ENCODE data around the gene LSM14A. TPM values are rescaled to one million over a fixed set of nuclear protein-coding genes. Genes with fewer than 3 reads are reported as not detected.

Gene LSM14A
- polyA plus RNA-seq, 3 donors = 35.5 to 105 (median 72.8) TPM

DNA sequence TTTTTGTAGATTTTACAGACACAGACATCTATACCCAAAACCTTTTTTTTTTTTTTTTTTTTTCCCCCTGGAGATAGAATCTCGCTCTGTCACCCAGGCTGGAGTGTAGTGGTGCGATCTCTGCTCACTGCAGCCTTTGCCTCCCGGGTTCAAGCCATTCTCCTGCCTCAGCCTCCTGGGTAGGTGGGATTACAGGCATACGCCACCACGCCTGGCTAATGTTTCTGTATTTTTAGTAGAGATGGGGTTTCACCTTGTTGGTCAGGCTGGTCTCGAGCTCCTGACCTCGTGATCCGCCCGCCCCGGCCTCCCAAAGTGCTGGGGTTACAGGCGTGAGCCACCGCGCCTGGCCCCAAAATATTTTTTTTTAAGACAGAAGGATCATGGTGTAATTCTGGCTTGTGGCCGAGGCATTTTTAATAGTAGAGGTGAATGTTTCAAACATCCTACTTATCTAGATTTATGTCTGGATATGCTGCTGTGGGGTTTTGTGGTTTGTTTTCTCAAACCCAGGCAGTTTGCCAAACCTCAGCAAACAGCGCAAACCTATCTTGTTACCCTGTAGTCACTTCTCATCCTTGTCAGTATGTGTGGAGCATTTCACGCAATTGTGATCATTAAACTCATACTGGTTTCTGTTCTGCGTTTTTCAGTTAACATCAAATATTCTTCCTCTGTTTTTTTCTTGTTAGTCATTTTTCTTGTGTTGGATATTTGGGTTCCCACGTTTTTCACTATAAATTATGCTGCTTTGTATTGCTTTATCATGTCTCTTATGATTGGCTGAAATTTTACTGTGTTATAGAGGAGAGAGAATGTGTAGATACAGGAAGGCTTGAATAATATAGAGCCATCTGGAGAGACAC lies 45.9 kb downstream of the LSM14A start:
- WGBS, 3 donors = 58 to 73% (median 63%) methylated on average over 18 of the region's 18 CpGs
- H3K27ac ChIP-seq (ENCODE audit: low read depth, low read length) = no peak overlapping the region

DNA sequence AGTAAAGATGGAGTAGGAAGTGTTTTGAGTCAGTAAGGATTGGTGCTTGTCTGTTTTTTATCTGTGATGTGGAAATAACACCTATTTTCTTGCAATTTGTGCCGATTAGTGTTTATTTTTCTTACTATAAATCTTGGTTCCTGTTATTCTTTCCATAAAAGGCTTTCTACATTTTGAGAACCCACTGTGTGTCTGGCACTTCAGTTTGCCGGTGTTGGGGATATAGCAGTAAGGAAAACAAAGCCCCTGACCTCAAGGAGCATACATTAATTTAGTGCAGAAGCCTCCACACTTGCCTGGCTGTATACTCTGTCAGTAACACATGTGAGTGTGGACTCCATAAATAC lies 46.5 kb downstream of the LSM14A start:
- WGBS, 3 donors = 54 to 71% (median 61%) methylated on average over 2 of the region's 2 CpGs
- H3K27ac ChIP-seq (ENCODE audit: low read depth, low read length) = no peak overlapping the region

DNA sequence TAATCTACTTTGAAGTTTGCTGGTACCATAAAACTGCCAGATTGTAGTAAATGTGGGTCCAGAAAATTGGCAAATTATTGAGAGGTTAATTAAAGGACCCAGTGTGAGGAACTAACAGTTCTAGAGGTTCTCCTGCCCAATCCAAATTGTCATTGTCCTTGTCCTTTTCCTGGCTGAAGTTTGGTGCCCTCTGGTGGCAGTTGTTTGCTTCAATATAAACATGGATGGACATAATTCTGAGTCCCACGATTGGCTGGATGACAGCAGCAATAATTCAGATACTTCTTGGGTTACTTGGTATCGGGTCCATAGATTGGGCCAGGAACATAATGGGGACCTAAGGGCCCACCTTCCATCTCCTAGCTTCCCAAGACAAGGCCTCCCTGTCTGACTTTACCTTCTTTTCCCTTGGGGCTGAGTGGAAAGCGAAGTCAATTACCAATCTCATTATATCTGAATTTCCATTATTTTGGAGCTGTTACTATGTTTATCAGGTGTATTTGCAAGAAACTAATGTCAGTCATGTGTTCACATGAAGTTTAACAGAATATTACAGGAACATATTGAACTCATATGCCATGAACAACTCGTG lies 48.3 kb downstream of the LSM14A start:
- H3K27ac ChIP-seq (ENCODE audit: low read depth, low read length) = no peak overlapping the region
- WGBS, 3 donors = 60 to 75% (median 66%) methylated on average over 4 of the region's 4 CpGs

DNA sequence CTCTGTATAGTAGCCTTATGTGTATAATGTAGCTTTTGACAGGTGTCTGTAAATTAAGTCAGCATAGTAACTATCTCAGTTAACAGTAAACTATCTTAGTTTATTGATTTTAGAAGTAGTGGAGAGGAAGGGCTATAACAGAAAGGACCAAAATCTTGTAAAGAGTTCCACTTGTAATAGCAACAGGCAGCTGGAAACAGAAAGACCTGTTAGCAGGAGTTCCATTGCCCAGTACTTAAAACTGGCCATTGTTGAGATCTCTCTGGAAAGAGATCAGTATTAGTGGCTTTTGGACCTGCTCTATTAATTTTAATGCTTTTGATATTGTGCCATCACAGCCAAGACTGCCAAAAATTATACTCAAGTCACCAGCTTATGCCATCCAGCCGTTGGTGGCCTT lies 50.1 kb downstream of the LSM14A start:
- 64 to 76% (median 74%) methylated on average over 1 of the region's 1 CpG for WGBS, 3 donors

DNA sequence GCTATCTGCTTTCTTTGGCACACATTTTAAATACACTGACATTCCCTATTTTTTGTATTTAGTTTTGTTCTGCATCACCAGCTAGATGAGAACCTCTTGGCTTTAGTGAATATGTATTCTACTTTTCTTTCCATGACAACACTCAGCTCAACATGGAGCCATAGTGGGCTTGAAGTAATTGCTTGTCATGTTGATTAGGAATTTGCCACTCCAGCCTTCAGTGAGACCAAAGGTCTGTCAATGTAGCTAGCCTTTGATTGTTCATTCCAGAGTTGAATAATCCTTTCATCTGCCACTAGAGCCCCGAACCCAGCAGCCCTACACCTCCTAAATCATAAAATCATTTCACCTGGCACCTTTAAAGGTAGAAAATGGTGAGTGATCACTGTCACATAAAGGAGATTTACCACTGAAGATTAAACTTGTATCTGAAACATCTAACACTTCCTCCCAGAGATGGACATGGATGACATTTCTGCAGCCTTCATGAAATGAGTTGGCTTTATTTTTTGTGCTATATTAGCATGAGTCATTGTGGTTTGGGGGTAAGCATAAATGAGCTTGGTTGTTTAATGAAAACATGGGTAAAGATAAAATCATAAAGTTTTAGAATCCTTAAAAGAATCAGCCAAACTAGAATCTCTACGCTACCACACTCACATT lies 52.8 kb downstream of the LSM14A start:
- 84 to 87% (median 85%) methylated on average over 2 of the region's 2 CpGs for WGBS, 3 donors
- no peak overlapping the region for H3K27ac ChIP-seq (ENCODE audit: low read depth, low read length)

More for the DNA sequence above, 50.1 kb downstream of the LSM14A start:
- no peak overlapping the region for H3K27ac ChIP-seq (ENCODE audit: low read depth, low read length)

DNA sequence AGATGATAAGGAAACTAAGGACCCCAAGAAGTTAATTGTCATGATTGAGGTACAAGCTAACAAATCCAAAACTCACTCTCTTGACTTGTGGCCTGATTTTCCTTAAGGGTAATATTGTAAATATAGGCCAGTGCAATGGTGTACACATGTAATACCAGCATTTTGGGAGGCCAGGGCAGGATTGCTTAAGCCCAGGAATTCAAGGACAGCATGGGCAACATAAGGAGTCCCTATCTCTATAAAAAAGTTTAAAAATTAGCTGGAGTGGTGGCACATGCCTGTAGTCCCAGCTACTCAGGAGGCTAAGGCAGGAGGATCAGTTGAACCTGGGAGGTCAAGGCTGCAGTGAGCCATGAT lies 53.3 kb downstream of the LSM14A start:
- H3K27ac ChIP-seq (ENCODE audit: low read depth, low read length) = no peak overlapping the region

DNA sequence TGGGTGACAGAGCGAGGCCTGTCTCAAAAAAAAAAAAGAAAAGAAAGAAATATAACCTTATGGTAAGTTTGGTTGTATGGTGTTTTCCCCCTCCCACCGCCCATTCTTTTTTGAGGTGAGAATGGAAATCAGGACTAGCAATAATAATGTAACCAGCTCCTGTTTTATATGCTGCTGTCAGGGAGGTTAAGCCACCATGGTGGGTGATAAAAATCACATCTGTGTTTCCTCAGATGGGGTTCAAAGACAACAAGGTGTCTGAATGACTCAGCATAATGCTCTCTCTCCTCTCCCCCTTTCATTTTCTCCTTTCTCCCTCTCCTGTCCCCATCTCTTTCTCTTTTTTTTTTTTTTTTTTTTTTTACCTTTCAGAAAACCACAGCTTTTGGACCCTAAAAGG lies 53.7 kb downstream of the LSM14A start:
- no peak overlapping the region for H3K27ac ChIP-seq (ENCODE audit: low read depth, low read length)
- 94 to 97% (median 96%) methylated on average over 2 of the region's 2 CpGs for WGBS, 3 donors

DNA sequence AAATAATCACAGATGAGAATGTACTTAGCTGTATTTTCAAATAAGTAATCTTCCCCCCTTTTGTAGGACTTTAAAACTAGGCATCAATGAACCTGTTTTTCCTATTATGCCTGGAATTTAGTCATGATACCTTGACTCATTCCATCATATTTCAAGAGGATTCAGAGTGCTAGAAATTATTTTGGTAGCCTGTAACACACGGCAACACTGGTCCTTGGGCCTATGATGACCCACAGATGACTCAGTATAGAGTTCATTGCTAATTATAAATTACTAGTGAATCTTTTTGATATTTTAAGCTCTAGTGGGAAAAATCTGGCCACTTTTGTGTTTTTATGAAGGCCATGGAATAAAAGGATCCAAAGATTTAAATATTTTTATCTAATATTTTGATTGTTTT lies 56.0 kb downstream of the LSM14A start:
- 64 to 86% (median 71%) methylated on average over 1 of the region's 1 CpG for WGBS, 3 donors
- no peak overlapping the region for H3K27ac ChIP-seq (ENCODE audit: low read depth, low read length)

DNA sequence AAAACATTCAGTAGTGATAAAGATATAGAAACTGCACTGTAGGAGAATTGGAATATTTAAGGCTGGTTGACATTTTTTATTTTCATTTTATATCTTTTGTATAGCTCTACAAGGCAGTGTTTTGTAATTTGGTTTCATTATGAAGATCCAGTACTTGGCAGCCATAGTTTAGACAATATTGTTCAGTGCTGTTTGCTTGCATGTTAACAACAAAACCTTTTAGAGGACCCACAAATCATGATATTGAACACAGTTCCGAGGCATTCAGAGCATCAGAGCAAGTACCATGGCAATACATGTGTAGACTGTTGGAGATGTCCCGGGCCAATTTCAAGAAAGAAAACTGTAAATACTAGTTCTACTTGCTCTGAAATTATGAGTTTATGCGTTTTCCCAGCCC lies 56.5 kb downstream of the LSM14A start:
- WGBS, 3 donors = 93 to 97% (median 96%) methylated on average over 3 of the region's 3 CpGs
- no peak overlapping the region for H3K27ac ChIP-seq (ENCODE audit: low read depth, low read length)

DNA sequence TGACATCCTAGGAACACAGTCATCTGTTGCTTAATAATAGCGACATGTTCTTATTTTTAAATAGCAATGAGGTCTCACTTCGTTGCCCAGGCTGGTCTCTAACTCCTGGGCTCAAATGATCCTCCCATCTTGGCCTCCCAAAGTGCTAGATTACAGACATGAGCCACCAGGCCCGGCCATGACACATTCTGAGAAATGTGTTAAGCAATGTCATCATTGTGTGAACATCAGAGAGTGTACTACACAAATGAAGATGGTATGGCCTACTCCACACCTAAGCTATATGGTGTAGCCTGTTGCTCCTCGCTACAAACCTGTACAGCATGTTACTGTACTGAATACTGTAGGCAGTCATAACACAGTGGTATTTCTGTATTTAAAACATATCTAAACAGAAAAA lies 57.4 kb downstream of the LSM14A start:
- WGBS, 3 donors = 93 to 97% (median 95%) methylated on average over 4 of the region's 4 CpGs
- H3K27ac ChIP-seq (ENCODE audit: low read depth, low read length) = no peak overlapping the region

DNA sequence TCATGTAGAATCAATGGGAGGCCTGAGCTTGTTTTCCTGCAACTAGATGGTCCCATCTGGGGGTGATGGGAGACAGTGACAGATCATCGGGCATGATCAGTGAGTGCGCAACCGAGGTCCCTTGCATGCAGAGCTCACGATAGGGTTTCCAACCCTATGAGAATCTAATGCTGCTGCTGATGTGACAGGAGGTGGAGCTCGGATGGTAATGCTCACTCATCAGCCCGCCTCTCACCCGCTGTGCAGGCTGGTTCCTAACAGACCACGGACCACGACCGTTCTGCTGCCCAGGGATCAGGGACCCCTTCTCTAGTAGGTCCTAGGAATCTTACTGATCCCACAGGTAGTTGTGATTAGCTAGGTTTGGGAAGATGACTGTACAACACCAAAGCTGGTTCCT lies 58.5 kb downstream of the LSM14A start:
- H3K27ac ChIP-seq (ENCODE audit: low read depth, low read length) = no peak overlapping the region
- 91 to 93% (median 93%) methylated on average over 10 of the region's 10 CpGs for WGBS, 3 donors

DNA sequence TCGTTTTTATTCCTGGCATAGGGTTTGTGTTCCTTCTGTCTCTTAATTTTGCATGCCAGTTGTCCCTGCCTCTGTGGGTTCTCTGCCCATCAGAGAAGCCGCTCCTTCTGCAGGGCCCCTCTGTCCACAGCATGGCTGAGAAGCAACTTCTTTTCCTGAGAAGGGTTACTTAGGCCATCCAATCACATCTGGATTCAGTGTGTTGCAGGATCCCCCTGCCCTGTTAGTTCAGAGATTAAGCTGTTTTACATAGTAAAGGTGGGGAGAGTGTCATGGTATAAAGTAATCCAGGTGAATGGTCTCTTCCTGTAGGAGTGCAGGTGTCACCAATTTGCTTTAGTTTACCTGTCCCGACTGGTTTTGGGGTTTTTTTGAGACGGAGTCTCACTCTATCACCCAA lies 59.1 kb downstream of the LSM14A start:
- WGBS, 3 donors = 85 to 92% (median 89%) methylated on average over 4 of the region's 4 CpGs

DNA sequence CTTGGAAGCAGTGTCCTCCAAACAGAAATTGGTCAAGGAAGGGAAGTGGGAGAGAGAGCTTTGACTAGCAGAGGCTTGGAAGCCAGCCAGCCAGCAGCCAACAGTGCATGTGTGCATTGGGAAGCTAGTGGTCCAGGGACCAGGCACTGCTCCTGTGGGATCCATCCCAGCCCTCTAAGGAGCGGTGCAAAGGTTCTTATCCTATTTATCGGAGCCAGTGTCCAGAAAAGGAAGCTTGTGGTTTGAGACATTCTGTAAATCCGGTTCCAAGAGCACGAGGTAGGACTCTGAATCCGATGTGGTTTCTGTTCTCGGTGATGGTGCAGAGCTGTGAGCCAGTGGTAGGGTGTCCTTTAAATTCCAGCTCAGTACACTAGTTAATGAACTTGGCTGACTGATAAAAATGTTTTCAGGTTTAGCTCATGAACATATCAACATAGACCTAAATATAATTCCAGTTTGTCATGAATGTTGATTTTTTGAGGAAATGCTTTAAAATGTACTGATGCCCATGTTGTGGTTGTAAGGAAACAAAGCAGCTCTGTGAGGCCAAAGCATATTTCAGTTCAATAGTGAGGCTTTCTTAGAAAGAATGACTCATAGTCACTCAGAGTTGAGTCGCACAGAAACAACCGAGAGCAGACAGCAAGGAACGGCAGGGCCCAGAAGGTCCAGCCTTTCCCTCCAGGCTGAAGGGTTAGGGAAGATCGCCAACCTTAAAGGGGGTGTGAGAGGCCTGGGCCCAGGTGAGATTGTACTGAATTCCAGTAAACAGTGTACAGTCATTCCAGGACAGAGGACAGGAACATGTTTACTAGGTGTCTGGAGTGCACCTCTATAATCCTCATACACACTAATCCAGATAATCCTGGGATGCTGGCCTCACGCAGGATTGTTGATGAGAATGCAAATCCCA lies 60.5 kb downstream of the LSM14A start:
- 41 to 53% (median 45%) methylated on average over 11 of the region's 11 CpGs for WGBS, 3 donors
- no peak overlapping the region for H3K27ac ChIP-seq (ENCODE audit: low read depth, low read length)

More for the DNA sequence above, 59.1 kb downstream of the LSM14A start:
- H3K27ac ChIP-seq (ENCODE audit: low read depth, low read length) = no peak overlapping the region

DNA sequence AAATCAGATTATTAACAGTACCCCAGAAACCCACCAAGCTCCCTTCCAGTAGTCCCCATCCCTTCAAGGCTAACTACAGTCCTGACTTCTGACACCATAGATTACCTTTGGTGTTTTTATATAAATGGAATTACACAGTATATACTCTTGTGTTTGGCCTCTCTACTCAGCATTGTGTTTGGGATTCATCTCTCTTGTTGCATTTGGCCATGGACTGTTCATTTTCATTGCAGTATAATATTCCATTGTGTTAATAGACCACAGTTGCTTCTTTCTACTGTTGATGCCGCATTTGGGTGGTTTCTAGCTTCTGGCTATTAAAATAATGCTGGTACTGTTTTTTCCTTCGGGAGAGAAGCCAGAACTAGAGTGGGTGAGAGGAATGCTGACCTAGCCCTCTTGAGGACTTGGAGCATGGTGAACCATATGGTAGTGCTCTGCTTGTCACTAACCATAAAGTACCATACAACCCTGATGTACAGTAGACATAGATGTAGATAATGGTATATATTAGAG lies 63.2 kb downstream of the LSM14A start:
- 92 to 99% (median 98%) methylated on average over 2 of the region's 2 CpGs for WGBS, 3 donors
- no peak overlapping the region for H3K27ac ChIP-seq (ENCODE audit: low read depth, low read length)

DNA sequence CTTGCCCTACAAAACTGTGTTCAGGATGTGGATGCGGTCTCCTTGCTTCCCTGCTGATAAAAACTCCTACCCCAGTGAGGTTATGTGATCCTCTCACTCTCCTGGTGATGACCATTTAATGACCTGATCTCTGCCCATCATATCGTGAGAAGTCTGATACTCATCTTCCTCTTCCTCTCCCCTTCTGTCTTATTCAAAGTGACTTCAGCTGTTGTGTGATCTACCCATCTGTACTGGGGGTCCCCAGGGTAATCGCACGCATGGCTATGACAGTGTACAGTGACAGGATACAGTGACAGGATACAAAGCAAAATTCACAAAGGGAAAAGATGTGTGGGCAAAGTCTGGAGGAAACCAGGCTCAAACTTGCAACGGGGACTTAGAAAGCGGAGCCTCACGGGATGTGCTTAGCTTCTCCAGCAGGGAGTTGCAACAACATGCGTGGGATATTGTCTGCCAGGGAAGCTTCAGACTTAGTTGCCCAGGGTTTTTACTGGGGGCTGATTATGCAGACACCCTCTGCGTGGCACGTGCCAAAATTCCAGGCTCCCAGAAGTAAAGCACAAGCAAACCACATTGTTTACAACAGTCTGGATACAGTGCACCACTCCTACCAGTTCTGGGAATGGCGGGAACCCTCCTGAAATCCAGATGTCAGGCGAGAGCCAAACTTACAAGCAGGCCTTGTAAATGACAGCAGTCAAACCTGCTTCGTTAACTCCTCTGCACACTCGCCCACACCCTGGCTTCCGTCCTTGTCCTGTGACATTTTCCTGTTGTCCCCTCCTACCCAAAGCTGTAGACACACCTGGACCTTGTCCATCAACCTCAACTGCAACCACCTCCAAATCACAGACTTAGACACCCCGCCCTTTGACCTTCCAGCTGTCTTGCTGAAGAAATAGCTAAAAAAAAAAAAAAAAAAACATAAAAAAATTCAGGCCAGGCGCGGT lies 64.0 kb downstream of the LSM14A start:
- WGBS, 3 donors = 68 to 81% (median 78%) methylated on average over 18 of the region's 18 CpGs
- no peak overlapping the region for H3K27ac ChIP-seq (ENCODE audit: low read depth, low read length)

DNA sequence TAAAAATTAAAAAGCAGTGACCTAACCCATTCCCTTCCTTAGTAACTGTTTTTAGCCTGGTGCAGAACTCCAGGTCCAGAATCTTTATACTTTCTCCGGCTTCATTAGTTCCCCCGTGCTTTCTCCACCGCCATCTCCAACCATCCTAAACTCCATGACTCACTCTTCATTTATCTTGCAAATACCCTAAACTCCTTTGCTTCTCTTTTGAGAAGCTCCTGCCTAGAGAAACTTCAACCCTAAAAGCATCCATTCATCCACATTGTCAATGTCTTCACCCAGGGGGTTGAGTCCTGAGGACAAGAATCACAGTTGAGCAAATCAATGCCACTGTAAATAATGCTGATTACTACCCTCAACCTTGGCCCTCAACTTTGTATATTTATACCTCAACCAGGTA lies 65.0 kb downstream of the LSM14A start:
- WGBS, 3 donors = 64 to 98% (median 92%) methylated on average over 3 of the region's 3 CpGs
- H3K27ac ChIP-seq (ENCODE audit: low read depth, low read length) = no peak overlapping the region

DNA sequence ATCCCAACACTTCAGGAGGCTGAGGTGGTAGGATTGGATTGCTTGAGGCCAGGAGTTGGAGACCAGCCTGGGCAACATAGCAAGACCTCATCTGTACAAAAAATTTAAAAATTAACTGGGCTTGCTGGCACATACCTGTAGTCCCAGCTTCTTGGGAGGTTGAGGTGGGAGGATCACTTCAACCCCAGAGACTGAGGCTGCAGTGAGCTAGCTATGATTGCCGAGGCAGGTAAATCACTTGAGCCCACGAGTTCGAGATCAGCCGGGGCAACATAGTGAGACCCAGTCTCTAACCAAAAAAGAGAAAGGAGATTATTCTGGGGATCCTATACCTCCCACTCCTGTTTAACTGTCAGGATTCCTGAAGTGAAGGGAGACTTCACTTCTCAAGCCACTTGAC lies 65.6 kb downstream of the LSM14A start:
- no peak overlapping the region for H3K27ac ChIP-seq (ENCODE audit: low read depth, low read length)
- 99 to 100% (median 99%) methylated on average over 4 of the region's 4 CpGs for whole genome bisulfite sequencing, 3 donors

All from adipose tissue (tissue), 3 donors.